ENCODE measurements around the gene ZNF397. TPM values are rescaled to one million over a fixed set of nuclear protein-coding genes. Genes with fewer than 3 reads are reported as not detected.

ZNF397 gene
- polyA plus RNA-seq, 3 donors = 3.6 to 6.6 (median 3.6) TPM

GRCh38 chr18:35290094-35290735 lies 49.4 kb downstream of the ZNF397 start, which contains the start of gene ZSCAN30:
TSS of gene ZSCAN30 (minus strand) at chr18:35290229. CDS start at chr18:35264352, 25,877 bp downstream.
- Mint-ChIP-seq H3K27ac (peak within 1 kb of the TSS; percentile 95 to 99 (median 97)), H3K4me3 (peak within 1 kb of the TSS; percentile 97 to 99), H3K36me3 (peaks cover 26 to 31% of the 10 kb centered on the region in 2 donors), H3K4me1 (peaks cover 29% of the 10 kb centered on the region), H3K27me3 (ENCODE audit: low read depth in 3 of 3) (peaks cover 0 to 4% (median 2%) of the 10 kb centered on the region in 3 donors), H3K9me3 (peaks cover 2 to 13% (median 7%) of the 10 kb centered on the region in 7 donors)
- H3K4me2 ChIP-seq (replicated peaks; ENCODE audit: extremely low read depth, low read length, poor library complexity, severe bottlenecking) = peak within 1 kb of the TSS; percentile 100
- peak within 1 kb of the TSS; percentile 66 to 89 for H3K27ac ChIP-seq (ENCODE audit: low read depth in 1 of 2, low read length in 2 of 2)
- H3K4me1 ChIP-seq (ENCODE audit: control insufficient read depth in 1 of 2, insufficient read depth in 2 of 2, low read length in 2 of 2) = peaks cover 21 to 22% of the 10 kb centered on the region in 2 donors
- H3K36me3 ChIP-seq (replicated peaks in 1 of 2; ENCODE audit: control insufficient read depth in 1 of 2, insufficient read depth in 2 of 2, low read length in 2 of 2) = peaks cover 9 to 21% of the 10 kb centered on the region in 2 donors
- peak within 1 kb of the TSS; percentile 86 to 99 (median 96) for H3K4me3 ChIP-seq (replicated peaks in 1 of 3; ENCODE audit: low read depth in 2 of 3, low read length in 3 of 3)
- TF ChIP-seq, protein P1, sequence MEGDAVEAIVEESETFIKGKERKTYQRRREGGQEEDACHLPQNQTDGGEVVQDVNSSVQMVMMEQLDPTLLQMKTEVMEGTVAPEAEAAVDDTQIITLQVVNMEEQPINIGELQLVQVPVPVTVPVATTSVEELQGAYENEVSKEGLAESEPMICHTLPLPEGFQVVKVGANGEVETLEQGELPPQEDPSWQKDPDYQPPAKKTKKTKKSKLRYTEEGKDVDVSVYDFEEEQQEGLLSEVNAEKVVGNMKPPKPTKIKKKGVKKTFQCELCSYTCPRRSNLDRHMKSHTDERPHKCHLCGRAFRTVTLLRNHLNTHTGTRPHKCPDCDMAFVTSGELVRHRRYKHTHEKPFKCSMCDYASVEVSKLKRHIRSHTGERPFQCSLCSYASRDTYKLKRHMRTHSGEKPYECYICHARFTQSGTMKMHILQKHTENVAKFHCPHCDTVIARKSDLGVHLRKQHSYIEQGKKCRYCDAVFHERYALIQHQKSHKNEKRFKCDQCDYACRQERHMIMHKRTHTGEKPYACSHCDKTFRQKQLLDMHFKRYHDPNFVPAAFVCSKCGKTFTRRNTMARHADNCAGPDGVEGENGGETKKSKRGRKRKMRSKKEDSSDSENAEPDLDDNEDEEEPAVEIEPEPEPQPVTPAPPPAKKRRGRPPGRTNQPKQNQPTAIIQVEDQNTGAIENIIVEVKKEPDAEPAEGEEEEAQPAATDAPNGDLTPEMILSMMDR (IDR thresholded peaks at IDR 0.05) = no peak
- intact Hi-C loops (cut with micrococcal nuclease) = loop anchor here (2.0 to 5.0 kb wide), 3 partner anchors 49 to 53 kb away; partner anchors contain the start of genes ZNF397 (in 2 of the 2) and ZNF24 (in 1 of the 2)
- peak within 1 kb of the TSS; percentile 90 for H2AFZ ChIP-seq (ENCODE audit: insufficient read depth, low read depth, low read length, poor library complexity, severe bottlenecking)
- 0% methylated on average over 40 of the region's 41 CpGs for WGBS (ENCODE audit: insufficient coverage)
- H3K9me3 ChIP-seq (replicated peaks in 1 of 2; ENCODE audit: control insufficient read depth in 1 of 2, insufficient read depth in 1 of 2, low read length in 2 of 2) = no peaks in the 10 kb centered on the region
- H4K20me1 ChIP-seq (ENCODE audit: insufficient read depth, low read length) = no peaks in the 10 kb centered on the region
- peak within 1 kb of the TSS; percentile 81 for H3K9ac ChIP-seq (ENCODE audit: insufficient read depth, low read length, poor library complexity, severe bottlenecking)
- H3K27me3 ChIP-seq (ENCODE audit: control insufficient read depth in 2 of 2, insufficient read depth in 2 of 2, low read length in 2 of 2) = no peaks in the 10 kb centered on the region
- DNase-seq = peak; percentile 90 to 96 (median 93)
- peaks cover 49% of the 10 kb centered on the region for H3K79me2 ChIP-seq (ENCODE audit: insufficient read depth, low read length)

DNA sequence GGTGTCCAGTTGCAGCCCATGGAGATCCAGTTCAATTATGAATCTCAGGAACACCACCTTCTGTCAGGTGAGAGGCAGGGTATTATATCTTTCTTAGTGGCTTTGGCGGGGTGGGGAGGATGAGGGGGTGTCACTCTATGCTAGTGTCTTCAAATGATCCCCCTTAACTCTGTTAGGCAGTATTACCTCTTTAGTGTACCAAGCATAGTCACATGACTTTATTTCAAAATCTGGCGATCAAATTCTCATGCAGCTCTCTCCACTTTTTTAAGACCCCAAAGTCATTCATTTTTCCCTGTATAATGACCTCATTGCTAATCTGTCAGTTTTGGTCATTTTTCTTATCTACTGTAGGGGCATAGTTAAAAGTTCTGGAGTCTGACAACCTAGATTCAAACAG lies 50.3 kb downstream of the ZNF397 start:
- no CpG with 5 or more reads among the region's 2 CpGs for WGBS (ENCODE audit: insufficient coverage)
- TF ChIP-seq, protein P1 (IDR thresholded peaks at IDR 0.05) = no peak
- H2AFZ ChIP-seq (ENCODE audit: insufficient read depth, low read depth, low read length, poor library complexity, severe bottlenecking) = peak overlapping the region; percentile 90
- H3K79me2 ChIP-seq (ENCODE audit: insufficient read depth, low read length) = peaks cover 58% of the 10 kb centered on the region
- Mint-ChIP-seq H3K4me3 (peak overlapping the region; percentile 97 to 99), H3K36me3 (peaks cover 29 to 40% of the 10 kb centered on the region in 2 donors), H3K27me3 (ENCODE audit: low read depth in 3 of 3) (peaks cover 0 to 4% (median 2%) of the 10 kb centered on the region in 3 donors), H3K27ac (peak overlapping the region in 4 of 7 donors; percentile 95 to 99 (median 97)), H3K9me3 (peaks cover 0 to 8% (median 2%) of the 10 kb centered on the region in 7 donors), H3K4me1 (peaks cover 29% of the 10 kb centered on the region)
- peak overlapping the region in 1 of 3 experiments; percentile 99 for H3K4me3 ChIP-seq (replicated peaks in 1 of 3; ENCODE audit: low read depth in 2 of 3, low read length in 3 of 3)
- peak overlapping the region; percentile 100 for H3K4me2 ChIP-seq (replicated peaks; ENCODE audit: extremely low read depth, low read length, poor library complexity, severe bottlenecking)
- H3K36me3 ChIP-seq (replicated peaks in 1 of 2; ENCODE audit: control insufficient read depth in 1 of 2, insufficient read depth in 2 of 2, low read length in 2 of 2) = peaks cover 13 to 31% of the 10 kb centered on the region in 2 donors
- no peak for DNase-seq
- no peaks in the 10 kb centered on the region for H3K9me3 ChIP-seq (replicated peaks in 1 of 2; ENCODE audit: control insufficient read depth in 1 of 2, insufficient read depth in 1 of 2, low read length in 2 of 2)
- peak overlapping the region; percentile 81 for H3K9ac ChIP-seq (ENCODE audit: insufficient read depth, low read length, poor library complexity, severe bottlenecking)
- no peaks in the 10 kb centered on the region for H3K27me3 ChIP-seq (ENCODE audit: control insufficient read depth in 2 of 2, insufficient read depth in 2 of 2, low read length in 2 of 2)
- no peaks in the 10 kb centered on the region for H4K20me1 ChIP-seq (ENCODE audit: insufficient read depth, low read length)
- intact Hi-C loops (cut with micrococcal nuclease) = loop anchor here (2.0 to 5.0 kb wide), 3 partner anchors 50 to 52 kb away; partner anchors contain the start of genes ZNF397 (in 2 of the 2) and ZNF24 (in 1 of the 2)
- peaks cover 21 to 22% of the 10 kb centered on the region in 2 donors for H3K4me1 ChIP-seq (ENCODE audit: control insufficient read depth in 1 of 2, insufficient read depth in 2 of 2, low read length in 2 of 2)
- peak overlapping the region in 1 of 2 donors; percentile 89 for H3K27ac ChIP-seq (ENCODE audit: low read depth in 1 of 2, low read length in 2 of 2)
